ENCODE measurements around the gene HSFX3.

- TF ChIP-seq CTCF (IDR thresholded peaks at IDR 0.05; ENCODE audit: borderline replicate concordance, extremely low read depth, low read length, poor library complexity, severe bottlenecking) (no peak), EZH2 (IDR thresholded peaks at IDR 0.05; ENCODE audit: borderline replicate concordance, low read depth, low read length, severe bottlenecking) (no peak)
These were observed 20.0 kb upstream of the HSFX3 start for GRCh38 chrX:149569770-149570169.

Data from DND-41 (cell line).